Fibroblast of skin of back (primary cell): ENCODE measurements around the gene PLXNC1.
"Not testable (repeated sequence)": the region's sequence is repeated elsewhere in the genome, so short reads cannot be mapped to it uniquely, and the experiment has no call there.

Experiments
- DNase-seq: peaks from one replicate; pipeline ENCODE4 v3.0.0-alpha.2; 2013

The PLXNC1 gene

DNA sequence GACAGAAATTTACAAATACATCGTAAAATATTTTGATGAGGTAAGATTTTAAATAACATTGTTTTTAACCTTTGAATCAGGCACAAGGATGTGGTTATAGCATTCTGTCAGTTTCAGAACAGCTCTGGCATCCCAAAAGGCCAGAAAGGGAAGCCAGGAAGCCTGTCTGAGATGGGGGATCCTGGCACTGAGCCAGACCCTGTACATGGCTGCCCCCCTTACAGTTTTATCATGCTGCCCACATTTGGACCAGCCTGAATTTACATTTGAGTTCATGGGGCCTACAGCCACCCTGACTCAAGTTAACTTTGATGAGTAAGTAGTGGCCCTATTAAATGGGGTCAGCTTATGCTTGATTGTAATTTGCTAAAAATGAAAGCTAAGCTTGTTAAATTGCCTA is 155.6 kb downstream of the PLXNC1 start:
- no peak for DNase-seq

DNA sequence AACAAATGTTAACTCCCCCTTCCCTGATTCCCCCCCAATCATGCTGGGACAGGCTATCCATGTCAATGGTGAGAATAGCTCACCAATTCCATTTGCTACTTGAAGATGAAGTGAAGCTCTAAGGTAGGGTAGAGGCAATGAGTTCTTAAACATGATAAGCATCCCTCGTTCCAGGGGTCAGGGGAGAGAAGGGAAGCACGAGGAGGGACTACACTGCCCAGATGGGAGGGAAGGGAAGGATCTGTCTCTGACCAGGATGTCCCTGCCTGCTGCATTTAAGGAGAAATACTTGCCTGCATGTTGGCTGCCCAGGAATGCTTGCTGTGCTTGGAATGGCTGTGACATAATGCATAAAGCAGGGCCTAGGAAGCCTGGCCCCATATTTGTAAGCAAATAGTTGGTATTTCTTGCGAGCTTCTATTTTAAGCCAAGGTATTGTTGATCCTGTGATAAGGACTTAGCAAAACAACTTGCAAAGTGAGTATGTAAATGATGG is 156.2 kb downstream of the PLXNC1 start:
- peak; percentile 89 for DNase-seq

- no peak for DNase-seq
Measured at GRCh38 chr12:94305130-94305957, 157.0 kb downstream of the PLXNC1 start.

DNA sequence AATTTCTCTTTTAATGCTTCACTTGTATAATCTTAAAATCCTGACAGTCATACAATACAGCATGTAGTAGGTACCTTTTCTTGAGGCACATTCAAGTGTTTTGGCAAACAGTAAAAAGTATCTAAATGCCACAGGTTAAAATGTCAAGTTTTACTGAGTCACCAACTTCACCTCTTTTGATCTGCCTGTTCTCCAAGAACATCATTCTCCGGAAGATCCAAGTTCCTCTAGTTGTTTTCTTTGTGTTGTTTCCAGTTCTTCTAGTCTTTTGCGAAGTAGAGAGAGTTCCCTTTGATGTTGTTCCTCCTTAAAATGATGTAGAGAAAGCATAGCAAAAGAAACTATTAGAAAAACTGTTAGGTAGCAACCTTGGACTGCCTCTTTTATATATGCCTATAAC is 160.2 kb downstream of the PLXNC1 start:
- DNase-seq = no peak

- DNase-seq = no peak
Measured at GRCh38 chr12:94309373-94309772, 161.0 kb downstream of the PLXNC1 start.

- no peak for DNase-seq
Measured at GRCh38 chr12:94312378-94312777, 164.0 kb downstream of the PLXNC1 start.

- DNase-seq = not testable (repeated sequence)
Measured at GRCh38 chr12:94316600-94316999, 168.2 kb downstream of the PLXNC1 start.

DNA sequence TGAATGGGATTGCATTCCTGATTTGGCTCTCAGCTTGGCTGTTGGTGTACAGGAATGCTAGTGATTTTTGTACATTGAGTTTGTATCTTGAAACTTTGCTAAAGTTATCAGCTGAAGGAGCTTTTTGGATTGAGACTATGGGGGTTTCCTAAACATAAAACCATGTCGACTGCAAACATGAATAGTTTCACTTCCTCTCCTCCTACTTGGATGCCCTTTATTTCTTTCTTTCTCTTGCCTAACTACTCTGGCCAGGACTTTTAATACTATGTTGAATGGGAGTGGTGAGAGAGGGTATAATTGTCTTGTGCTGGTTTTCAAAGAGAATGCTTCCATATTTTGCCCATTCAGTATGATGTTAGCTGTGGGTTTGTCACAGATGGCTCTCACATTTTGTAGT is 169.8 kb downstream of the PLXNC1 start:
- no peak for DNase-seq

- no peak for DNase-seq
Measured at GRCh38 chr12:94320109-94320508, 171.7 kb downstream of the PLXNC1 start.

DNA sequence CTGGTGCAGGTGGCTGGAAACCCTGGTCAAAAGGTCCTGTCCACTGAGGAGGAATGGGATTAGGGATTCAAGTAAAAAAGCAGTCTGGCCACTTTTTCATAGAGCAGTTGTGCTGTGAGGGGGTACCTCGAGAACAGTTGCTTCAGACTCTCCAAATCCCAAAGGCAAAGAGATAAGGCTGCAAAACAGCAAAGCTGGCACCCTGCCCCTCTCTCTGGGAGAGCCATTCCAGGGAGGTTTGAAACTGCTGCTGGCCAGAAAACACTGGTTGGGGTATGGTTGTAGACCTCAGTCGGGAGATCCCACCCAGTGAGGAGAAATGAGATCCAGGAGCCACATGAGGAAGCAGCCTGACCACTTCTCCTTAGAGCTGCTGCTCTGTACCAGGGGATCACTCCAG is 174.0 kb downstream of the PLXNC1 start:
- no peak for DNase-seq

DNA sequence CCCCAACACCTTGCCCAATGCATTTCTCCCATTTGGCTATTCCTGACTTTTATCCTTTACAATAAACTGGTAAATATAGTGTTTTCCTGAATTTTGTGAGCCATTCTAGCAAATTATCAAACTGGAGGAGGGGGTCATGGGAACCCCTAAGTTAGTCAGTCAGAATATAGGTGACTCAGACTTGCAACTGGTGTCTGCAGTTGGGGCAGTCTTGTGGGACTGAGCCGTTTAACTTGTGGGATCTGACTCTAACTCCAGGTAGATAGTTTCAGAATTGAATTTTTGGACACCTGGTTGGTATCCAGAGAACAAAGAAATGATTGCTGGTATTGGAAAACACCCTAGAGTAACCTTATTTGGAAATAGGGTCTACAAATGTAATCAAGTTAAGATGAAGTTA is 177.9 kb downstream of the PLXNC1 start:
- no peak for DNase-seq

DNA sequence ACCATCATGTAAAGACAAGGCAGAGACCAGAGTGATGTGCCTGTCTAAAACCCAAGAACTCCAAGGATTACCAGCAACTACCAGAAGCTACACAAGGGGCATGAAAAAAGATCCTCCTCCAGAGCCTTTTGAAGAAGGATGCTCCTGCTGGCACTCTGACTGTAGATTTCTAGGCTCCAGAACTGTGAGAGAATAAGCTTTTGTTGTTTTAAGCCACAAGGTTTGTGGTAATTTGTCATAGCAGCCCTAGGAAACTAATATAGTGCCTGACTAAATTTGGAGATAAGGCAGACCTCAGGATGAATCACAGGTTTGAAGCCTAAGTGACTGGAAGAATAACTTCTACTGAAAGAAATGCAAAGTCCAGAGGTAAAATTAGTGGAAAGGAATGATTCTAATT is 178.3 kb downstream of the PLXNC1 start:
- DNase-seq = peak; percentile 92

DNA sequence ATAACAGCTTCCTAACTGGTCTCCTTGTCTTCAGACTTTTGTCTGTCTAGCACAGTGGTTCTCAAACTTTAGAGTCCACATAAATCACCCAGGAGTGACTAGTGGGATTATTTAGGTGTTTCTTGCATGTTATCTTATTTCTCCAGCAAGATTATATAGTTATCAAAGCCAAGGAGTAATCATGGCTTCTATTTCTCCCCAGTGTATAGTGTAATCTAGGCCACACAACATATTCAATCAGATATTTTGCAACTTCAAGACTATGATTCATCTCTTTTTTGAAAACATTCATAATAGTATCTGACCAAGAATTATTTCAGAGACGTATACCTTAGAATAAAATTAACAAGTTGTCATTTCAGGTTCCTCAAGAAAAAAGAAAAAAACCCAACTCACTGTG is 179.4 kb downstream of the PLXNC1 start:
- peak; percentile 26 for DNase-seq

GRCh38 chr12:94329366-94329765 is 181.0 kb downstream of the PLXNC1 start:
- DNase-seq = no peak

DNA sequence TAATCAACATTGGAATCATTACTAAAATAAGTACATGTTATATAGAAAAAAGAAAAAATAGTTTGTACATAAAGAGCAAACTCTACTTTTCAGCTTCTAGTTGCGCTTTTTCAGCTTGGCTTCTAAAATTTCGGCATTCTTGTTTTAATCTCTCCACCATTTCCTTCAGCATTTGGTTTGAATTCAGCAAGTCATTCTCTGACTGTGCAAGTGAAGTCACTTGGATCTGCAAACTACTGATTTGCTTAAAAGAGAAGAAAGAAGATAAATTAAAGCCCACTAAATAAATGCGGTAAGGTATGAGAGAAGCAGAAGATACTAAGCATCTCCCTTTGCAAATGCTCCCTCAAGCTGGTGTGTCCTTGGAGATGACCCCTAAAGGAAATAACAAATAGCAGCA is 185.0 kb downstream of the PLXNC1 start:
- DNase-seq = no peak

GRCh38 chr12:94336211-94336925 is 188.0 kb downstream of the PLXNC1 start:
- no peak for DNase-seq

DNA sequence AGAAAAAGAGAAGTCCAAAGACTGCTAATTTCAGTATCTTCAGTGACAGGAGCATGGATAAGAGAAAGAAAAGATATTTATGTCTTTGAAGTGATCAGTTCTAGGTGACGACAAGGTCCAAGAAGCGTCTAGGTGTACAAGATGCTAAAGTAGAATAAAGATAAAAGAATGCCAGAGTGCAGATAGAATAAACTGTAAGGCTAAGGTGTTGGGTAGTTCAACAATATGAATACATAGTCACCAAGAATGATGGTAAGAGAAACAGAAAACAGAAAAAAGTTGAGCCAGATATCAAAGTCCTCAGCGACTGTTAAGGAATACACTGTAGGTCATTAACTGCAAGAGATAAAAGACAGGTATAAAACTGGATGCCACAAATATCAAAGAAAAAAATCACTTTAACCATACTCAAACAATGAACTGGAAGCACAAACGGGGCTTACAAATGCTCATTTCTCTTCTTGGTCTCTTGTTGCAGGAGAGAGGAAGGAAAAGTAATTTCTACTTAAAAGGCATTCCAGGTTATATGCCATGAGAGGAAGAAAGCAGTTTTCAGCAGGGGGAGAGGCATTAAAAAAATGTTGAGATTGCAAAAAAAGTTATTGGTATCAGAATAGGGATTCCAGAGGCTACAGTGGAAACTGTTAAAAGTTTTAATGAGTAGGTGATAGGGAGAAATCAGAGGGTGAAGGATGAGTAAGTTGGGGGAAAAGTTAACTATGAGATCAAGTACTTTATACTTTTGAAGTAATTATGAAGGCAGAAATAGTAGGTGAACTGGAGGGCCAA is 189.8 kb downstream of the PLXNC1 start:
- DNase-seq = no peak

DNA sequence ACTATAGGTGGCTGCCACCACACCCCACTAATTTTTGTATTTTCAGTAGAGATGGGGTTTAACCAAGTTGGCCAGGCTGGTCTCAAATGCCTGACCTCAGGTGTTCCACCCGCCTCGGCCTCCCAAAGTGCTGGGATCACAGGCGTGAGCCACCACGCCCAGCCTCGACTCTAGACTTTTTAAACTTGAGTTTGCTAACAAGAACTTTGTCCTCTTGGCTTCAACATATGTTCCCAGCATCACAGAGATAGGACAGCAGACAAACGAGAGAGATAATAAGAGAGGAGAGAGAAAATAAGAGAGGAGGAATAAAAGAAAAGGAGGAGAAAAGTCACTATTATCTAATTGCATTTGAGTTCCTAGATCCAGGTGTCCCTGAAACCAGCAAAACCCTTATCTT is 192.2 kb downstream of the PLXNC1 start:
- no peak for DNase-seq

- DNase-seq = no peak
Measured at GRCh38 chr12:94353130-94353529, 204.8 kb downstream of the PLXNC1 start.
